T follicular helper cell (primary cell): ENCODE results near the gene SCYGR8.

Experiments
- DNase-seq: peaks from one replicate; pipeline ENCODE4 v3.0.0-alpha.2; 2020; ENCODE audit warnings: low read depth

Gene SCYGR8

DNA sequence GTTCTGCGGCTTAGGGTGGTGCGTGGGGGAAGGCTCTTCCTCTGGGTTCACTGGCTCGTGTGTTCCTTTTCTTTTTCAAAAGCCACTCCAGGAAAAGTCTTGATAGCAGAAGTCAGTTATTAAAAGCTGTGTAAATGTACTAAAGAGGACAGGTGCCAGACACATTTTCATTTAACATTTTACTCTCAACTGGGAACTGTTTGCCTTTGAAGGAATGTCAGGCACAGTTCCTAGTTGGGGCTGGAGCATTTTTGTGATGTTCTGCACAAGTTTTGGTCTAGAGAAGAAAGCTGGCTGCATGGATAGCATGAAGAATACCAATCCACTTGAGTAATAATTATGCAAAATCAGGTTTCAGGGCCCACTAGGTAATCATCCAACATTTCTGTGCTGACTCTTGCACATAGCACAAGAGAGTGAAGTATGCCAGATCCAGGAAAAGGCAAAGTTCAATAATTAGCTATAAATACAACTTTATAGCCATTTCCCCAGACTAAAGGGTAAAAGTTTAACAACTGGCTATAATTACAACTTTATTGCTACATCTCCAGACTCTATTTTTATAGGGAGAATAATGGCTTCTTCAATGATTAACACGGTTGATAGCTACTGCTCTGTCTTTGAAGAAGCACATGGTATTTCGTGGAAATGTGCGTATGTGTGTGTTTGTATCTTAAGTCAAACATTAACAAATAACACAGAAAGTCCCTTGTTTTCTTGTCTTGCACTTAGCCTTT is 16.2 kb downstream of the SCYGR8 start:
- DNase-seq: no peak

GRCh38 chr2:227765788-227766372 is 20.2 kb downstream of the SCYGR8 start:
- no peak for DNase-seq

- peak; percentile 31 for DNase-seq
Observed at GRCh38 chr2:227766373-227766883, 20.7 kb downstream of the SCYGR8 start.

- no peak for DNase-seq
Observed at GRCh38 chr2:227767830-227768229, 22.1 kb downstream of the SCYGR8 start.

DNA sequence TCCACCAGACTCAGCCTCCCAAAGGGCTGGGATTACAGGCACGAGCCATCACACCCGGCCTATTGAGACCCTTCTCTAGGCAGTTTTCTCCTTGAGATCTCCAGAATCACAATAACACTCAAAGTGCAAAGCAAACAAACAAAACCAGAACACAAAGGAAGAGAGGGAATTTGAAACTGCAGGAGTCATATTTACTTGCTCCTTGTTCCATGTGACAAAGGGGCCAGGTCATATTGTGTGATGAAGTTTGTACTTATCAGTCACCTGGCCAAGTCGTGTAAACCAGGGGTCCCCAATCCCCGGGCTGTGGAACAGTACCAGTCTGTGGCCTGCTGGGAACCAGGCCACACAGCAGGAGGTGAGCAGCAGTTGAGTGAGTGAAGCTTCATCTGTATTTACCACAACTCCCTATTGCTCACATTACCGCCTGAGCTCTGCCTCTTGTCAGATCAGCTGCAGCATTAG is 26.5 kb downstream of the SCYGR8 start:
- DNase-seq: no peak

GRCh38 chr2:227772932-227773331 is 27.2 kb downstream of the SCYGR8 start:
- no peak for DNase-seq

- no peak for DNase-seq
Observed at GRCh38 chr2:227774011-227774624, 28.4 kb downstream of the SCYGR8 start.

DNA sequence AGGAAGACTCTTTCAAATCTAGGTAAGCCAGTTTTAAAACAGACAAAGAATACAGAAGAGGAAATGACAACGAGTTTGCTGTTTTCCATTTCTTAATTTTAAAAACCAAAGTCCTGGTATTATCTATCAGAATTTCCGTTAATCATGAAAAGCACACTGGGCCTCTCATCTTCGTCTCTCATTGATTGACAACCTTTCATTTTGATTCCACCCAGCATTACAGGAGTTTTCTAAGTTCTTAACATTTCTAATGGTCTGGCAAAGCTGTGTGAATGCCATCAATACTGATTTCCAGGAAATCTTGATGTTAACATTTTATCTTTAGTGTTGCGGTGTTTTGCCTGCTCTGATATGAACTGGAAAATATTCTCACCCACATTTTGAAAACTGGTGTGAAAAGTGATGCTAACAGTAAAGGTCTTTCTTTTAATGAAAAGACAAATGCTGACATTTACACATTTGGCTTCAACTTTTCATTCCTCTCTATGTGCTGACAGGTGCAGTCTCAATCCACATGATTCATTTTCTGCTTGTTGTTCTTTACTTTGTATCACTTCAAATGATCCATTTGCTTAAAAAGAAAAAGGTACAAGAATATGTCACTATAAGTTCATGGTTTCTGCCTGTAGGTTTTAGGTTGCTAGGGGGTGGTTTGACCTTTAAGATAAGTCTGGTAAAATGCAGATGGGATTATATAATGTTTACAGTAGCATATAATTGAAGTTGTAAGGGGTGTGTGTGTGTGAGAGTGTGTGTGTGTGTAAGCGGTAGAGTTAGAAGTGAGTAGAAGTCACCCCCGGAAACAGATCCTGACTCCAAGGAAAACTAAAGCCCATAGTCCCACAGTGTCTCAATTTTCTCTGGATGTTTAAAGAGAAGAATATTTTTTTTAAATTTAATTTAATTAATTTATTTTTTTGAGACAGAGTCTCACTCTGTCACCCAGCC is 29.5 kb downstream of the SCYGR8 start:
- DNase-seq: no peak

- DNase-seq: no peak
Observed at GRCh38 chr2:227780981-227781615, 35.4 kb downstream of the SCYGR8 start.

DNA sequence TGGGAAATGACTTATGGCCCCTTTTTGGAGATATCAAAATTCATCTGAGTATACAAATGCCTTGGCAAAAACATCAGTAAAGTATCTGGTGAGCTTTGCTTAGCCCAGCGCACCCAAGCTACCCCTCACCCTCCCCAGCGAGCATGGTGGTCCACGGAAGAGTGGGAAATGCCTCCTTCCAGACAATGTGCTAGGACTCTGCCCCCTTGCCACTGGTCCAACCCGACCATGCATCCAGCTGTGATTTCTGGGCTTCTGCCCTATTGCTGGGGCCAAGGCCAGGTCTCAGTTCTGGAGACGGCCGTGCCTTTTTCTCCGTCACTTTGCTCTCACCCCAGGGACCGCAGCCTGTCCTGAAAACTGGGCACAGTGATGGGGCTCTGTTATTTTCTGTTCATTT is 36.1 kb downstream of the SCYGR8 start:
- DNase-seq: no peak

DNA sequence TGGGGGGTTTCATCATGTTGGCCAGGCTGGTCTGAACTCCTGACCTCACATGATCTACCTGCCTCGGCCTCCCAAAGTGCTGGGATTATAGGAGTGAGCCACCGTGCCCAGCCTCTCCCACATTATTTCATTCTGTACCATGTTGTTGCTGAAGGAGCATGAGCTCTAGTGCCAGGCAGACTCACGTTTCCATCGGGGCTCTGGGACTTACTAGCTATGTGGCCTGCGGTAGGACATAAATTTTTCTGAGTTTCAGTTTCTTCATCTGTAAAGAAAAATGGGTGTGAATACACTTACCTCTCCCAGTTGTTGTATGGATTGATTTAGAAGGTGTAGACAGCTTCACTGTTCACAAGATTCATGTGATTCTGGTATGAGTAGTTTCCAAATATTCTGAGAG is 37.1 kb downstream of the SCYGR8 start:
- no peak for DNase-seq

DNA sequence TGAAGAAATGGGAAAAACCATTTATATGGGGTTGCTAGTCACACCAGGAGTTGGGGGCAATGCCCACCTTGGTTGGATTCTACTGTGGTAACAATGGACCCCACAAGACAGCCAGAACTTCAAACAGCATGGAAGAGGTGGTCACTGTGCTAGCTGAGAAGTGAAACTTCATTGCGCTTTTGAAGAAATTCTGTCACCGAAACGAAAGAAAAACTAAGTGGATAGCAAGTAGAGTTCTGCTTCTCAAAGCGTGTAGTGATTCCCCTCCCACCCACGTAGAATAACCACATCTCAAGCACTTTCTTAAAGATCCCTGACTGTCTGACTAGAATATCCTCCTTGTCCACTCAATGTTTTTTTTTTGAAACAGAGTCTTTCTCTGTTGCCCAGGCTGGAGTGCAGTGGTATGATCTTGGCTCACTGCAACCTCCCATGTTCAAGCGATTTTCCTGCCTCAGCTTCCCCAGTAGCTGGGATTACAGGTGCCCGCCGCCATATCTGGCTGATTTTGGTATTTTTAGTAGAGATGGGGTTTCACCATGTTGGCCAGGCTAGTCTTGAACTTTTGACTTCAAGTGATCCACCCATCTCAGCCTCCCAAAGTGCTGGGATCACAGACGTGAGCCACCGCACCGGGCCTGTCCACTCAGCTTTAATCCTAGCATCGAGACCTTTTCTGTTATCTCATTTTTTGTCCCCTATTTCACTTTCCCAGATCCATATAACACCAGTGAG is 37.9 kb downstream of the SCYGR8 start:
- DNase-seq: no peak

- no peak for DNase-seq
Observed at GRCh38 chr2:227785293-227785692, 39.6 kb downstream of the SCYGR8 start.

DNA sequence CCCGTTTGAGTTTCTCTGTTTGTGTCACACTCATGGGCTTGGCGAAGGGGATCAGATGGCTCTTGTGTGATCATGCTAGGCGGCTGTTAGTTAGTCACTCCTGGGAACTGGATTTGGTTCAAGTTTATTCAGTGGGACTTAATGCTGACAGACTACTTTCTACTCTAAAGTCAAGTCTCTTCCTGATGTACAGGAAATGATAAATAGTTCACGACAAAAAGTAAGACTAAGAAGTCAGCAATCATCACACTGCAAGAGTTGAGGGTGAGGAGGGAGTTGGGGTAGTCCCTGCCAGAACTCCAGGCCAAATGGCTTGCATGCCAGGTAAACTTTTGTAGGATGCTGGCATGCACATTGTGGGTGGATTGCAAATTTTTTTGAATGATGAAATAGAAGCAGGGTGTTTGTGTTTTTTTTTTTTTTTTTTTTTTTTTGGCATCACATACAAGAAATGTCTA is 42.9 kb downstream of the SCYGR8 start:
- no peak for DNase-seq

DNA sequence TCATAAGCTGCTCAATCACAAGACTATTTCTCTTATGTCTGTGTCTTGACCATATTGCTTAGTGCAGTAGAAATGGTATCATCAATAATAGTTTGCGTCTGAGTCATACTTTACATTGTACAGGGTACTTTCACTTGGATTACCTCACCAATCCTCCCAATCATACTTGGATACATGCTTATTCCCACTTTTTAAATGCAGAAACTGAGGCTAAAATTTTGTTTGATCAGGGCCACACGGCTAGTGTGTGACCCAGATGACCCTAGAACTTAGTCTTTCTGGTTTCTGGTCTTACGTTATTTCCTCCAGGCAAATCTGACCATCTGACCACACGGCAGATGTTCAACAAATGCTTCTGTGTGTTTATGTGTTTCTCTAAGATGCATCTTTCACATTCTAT is 44.1 kb downstream of the SCYGR8 start:
- DNase-seq: no peak

GRCh38 chr2:227793148-227793712 is 47.5 kb downstream of the SCYGR8 start:
- no peak for DNase-seq
